H1 (cell line): ENCODE measurements around the gene COQ8A. TPM values are rescaled to one million over a fixed set of nuclear protein-coding genes. Genes with fewer than 3 reads are reported as not detected.

Experiments used
- CTCF ChIA-PET: fragments of 300-600 bp; sonication (Branson Sonifier 250); formaldehyde crosslinking; loops from one replicate; lab custom pipeline; 2021; ENCODE audit not compliant: partially characterized antibody; lab: Charles Lee
- POLR2A ChIA-PET: fragments of 300-600 bp; sonication (Branson Sonifier 250); formaldehyde crosslinking; loops from one replicate; lab custom pipeline; 2021; ENCODE audit warnings: inconsistent platforms; ENCODE audit not compliant: partially characterized antibody; lab: Charles Lee
- DNase-seq, 2 experiments: peaks; one replicate each; pipeline versions ENCODE4 v3.0.0 to v3.0.0-alpha.2; 2010 to 2022; ENCODE audit warnings: low spot score in 2 of 2, low read depth in 1 of 2, mixed read lengths in 1 of 2
- FAIRE-seq: peaks from 2 replicates; lab custom pipeline; 2011; peaks lifted over from hg19 to GRCh38; lab: Jason Lieb, UNC
- H2AFZ ChIP-seq: 2 replicates; pipeline ENCODE4 v1.8.1; 2012; ENCODE audit warnings: low read length, inconsistent platforms
- H2AK5ac ChIP-seq: 2 replicates; pipeline ENCODE4 v1.6.1; 2013; ENCODE audit warnings: low read depth, low read length
- H2BK120ac ChIP-seq: replicated peaks from 2 replicates; pipeline ENCODE3; 2013; ENCODE audit warnings: low read depth, low read length, inconsistent platforms
- H2BK12ac ChIP-seq: 2 replicates; pipeline ENCODE4 v1.6.1; 2013; ENCODE audit warnings: low read depth, low read length
- H2BK15ac ChIP-seq: 2 replicates; pipeline ENCODE4 v1.6.1; 2013; ENCODE audit warnings: low read length
- H2BK20ac ChIP-seq: 2 replicates; pipeline ENCODE4 v1.6.1; 2013; ENCODE audit warnings: low read length
- H2BK5ac ChIP-seq: 2 replicates; pipeline ENCODE4 v1.6.1; 2013; ENCODE audit warnings: low read depth, low read length
- H3K14ac ChIP-seq: 2 replicates; pipeline ENCODE4 v1.6.1; 2013; ENCODE audit warnings: inconsistent platforms; ENCODE audit not compliant: insufficient read length
- H3K18ac ChIP-seq: 2 replicates; pipeline ENCODE4 v1.6.1; 2013; ENCODE audit warnings: low read length; ENCODE audit errors: extremely low read depth
- H3K23ac ChIP-seq: 2 replicates; pipeline ENCODE4 v1.6.1; 2013; ENCODE audit warnings: inconsistent platforms; ENCODE audit not compliant: insufficient read length
- H3K23me2 ChIP-seq: 2 replicates; pipeline ENCODE4 v1.6.1; 2013; ENCODE audit warnings: low read depth, low read length
- H3K27ac ChIP-seq: 2 replicates; pipeline ENCODE4 v1.6.1; 2011; ENCODE audit warnings: low read depth, low read length, inconsistent platforms
- H3K27me3 ChIP-seq, 4 experiments: replicated peaks in 1 of 4; 1 replicate in 1 of 4; 2 replicates in 3 of 4; pipeline versions ENCODE4 v1.6.1 to v1.8.1; 2011 to 2013; ENCODE audit warnings: low read length in 3 of 4, mild to moderate bottlenecking in 3 of 4, inconsistent platforms in 2 of 4, mixed read lengths in 2 of 4, moderate library complexity in 1 of 4; ENCODE audit not compliant: control insufficient read depth in 3 of 4, insufficient read depth in 3 of 4; ENCODE audit errors: extremely low read depth in 1 of 4
- H3K36me3 ChIP-seq, 4 experiments: 2 replicates each; pipeline versions ENCODE4 v1.6.1 to v1.8.1; 2011 to 2013; ENCODE audit warnings: mild to moderate bottlenecking in 4 of 4, low read length in 3 of 4, moderate library complexity in 2 of 4, control low read depth in 1 of 4, inconsistent platforms in 1 of 4; ENCODE audit not compliant: insufficient read depth in 4 of 4, control insufficient read depth in 2 of 4
- H3K4ac ChIP-seq: replicated peaks from 2 replicates; pipeline ENCODE3; 2013; ENCODE audit warnings: low read length, low read depth, mixed read lengths, inconsistent platforms; ENCODE audit not compliant: insufficient read length
- H3K4me1 ChIP-seq, 4 experiments: replicated peaks in 1 of 4; 1 replicate in 1 of 4; 2 replicates in 3 of 4; pipeline versions ENCODE4 v1.6.1 to v1.8.1; 2011 to 2013; ENCODE audit warnings: low read length in 3 of 4, inconsistent platforms in 2 of 4, mixed read lengths in 1 of 4; ENCODE audit not compliant: insufficient read depth in 4 of 4, control insufficient read depth in 3 of 4
- H3K4me2 ChIP-seq, 2 experiments: 2 replicates each; pipeline versions ENCODE4 v1.6.1 to v1.8.1; 2011 to 2013; ENCODE audit warnings: low read depth in 2 of 2, low read length in 2 of 2, control low read depth in 1 of 2, inconsistent platforms in 1 of 2, mild to moderate bottlenecking in 1 of 2; ENCODE audit not compliant: insufficient read depth in 1 of 2
- H3K4me3 ChIP-seq, 4 experiments: fragments of 200-600, 300-600 bp in 1 of 4; sonication (generic), shearing (Covaris generic), sonication (Bioruptor Twin) in 1 of 4; 2 replicates each; pipeline versions ENCODE4 v1.5.1 to v1.8.1; 2011 to 2016; ENCODE audit warnings: low read length in 4 of 4, low read depth in 3 of 4, control low read depth in 2 of 4, inconsistent platforms in 2 of 4, mild to moderate bottlenecking in 2 of 4, mixed read lengths in 1 of 4, moderate library complexity in 1 of 4; ENCODE audit not compliant: insufficient read depth in 2 of 4; ENCODE audit errors: extremely low read depth in 1 of 4
- H3K56ac ChIP-seq: replicated peaks from 2 replicates; pipeline ENCODE3; 2013; ENCODE audit warnings: low read depth, mild to moderate bottlenecking, mixed read lengths, low read length, inconsistent platforms; ENCODE audit not compliant: insufficient read length
- H3K79me1 ChIP-seq: 2 replicates; pipeline ENCODE4 v1.6.1; 2013; ENCODE audit warnings: low read depth, low read length, control low read depth
- H3K79me2 ChIP-seq, 2 experiments: 2 replicates each; pipeline versions ENCODE4 v1.6.1 to v1.8.1; 2012 to 2013; ENCODE audit warnings: low read length in 2 of 2, mild to moderate bottlenecking in 2 of 2, inconsistent platforms in 1 of 2; ENCODE audit not compliant: insufficient read depth in 2 of 2, control insufficient read depth in 1 of 2
- H3K9ac ChIP-seq, 4 experiments: replicated peaks in 1 of 4; 1 replicate in 1 of 4; 2 replicates in 3 of 4; pipeline versions ENCODE4 v1.6.1 to v1.8.1; 2011 to 2013; ENCODE audit warnings: low read depth in 3 of 4, low read length in 3 of 4, control low read depth in 2 of 4, mild to moderate bottlenecking in 2 of 4, moderate library complexity in 2 of 4, inconsistent platforms in 1 of 4; ENCODE audit errors: extremely low read depth in 1 of 4
- H3K9me3 ChIP-seq, 2 experiments: 2 replicates each; pipeline versions ENCODE4 v1.6.1 to v1.8.1; 2012 to 2013; ENCODE audit warnings: mild to moderate bottlenecking in 2 of 2, moderate library complexity in 2 of 2, control low read depth in 1 of 2, inconsistent platforms in 1 of 2, low read depth in 1 of 2, low read length in 1 of 2, mixed read lengths in 1 of 2; ENCODE audit not compliant: insufficient read depth in 2 of 2
- H4K20me1 ChIP-seq, 2 experiments: replicated peaks in 1 of 2; 2 replicates each; pipeline versions ENCODE3 to v1.8.1; 2011 to 2013; ENCODE audit warnings: inconsistent platforms in 2 of 2, low read length in 2 of 2, mild to moderate bottlenecking in 1 of 2; ENCODE audit not compliant: insufficient read depth in 2 of 2, control insufficient read depth in 1 of 2
- H4K5ac ChIP-seq: 2 replicates; pipeline ENCODE4 v1.6.1; 2013; ENCODE audit warnings: low read length, low read depth, mixed read lengths, inconsistent platforms; ENCODE audit not compliant: insufficient read length
- H4K8ac ChIP-seq: 2 replicates; pipeline ENCODE4 v1.8.0; 2013; ENCODE audit warnings: mild to moderate bottlenecking, moderate library complexity, low read length, inconsistent platforms; ENCODE audit not compliant: insufficient read depth; ENCODE audit errors: extremely low read depth
- H4K91ac ChIP-seq: replicated peaks from 2 replicates; pipeline ENCODE3; 2013; ENCODE audit warnings: low read length, mixed read lengths, inconsistent platforms; ENCODE audit not compliant: insufficient read length
- ASH2L ChIP-seq: fragments of 200-600, 300-600 bp; sonication (generic); IDR thresholded peaks from one replicate; pipeline ENCODE4 v1.7.1; 2017; ENCODE audit warnings: low read length
- BACH1 ChIP-seq: IDR thresholded peaks from 2 replicates; pipeline ENCODE4 v1.6.1; 2012; ENCODE audit warnings: low read length, improper control_type of control experiment
- CBX5 ChIP-seq: fragments of 300-800, 300-1000 bp; sonication (generic); IDR thresholded peaks from 2 replicates; pipeline ENCODE4 v1.7.1; 2016; ENCODE audit warnings: antibody characterized with exemption, low read length, low read depth
- CEBPB ChIP-seq: IDR thresholded peaks from 2 replicates; pipeline ENCODE4 v1.6.1; 2012; ENCODE audit warnings: low read depth, low read length
- POU5F1 ChIP-seq: IDR thresholded peaks from 2 replicates; pipeline ENCODE4 v1.6.1; 2011; ENCODE audit warnings: low read depth, mild to moderate bottlenecking, low read length, moderate library complexity
- RAD21 ChIP-seq, 2 experiments: IDR thresholded peaks in 1 of 2; conservative IDR thresholded peaks in 1 of 2; 2 replicates each; pipeline ENCODE4 v1.6.1; 2011; ENCODE audit warnings: low read depth in 2 of 2, low read length in 2 of 2, improper control_type of control experiment in 1 of 2, inconsistent platforms in 1 of 2, mild to moderate bottlenecking in 1 of 2, moderate library complexity in 1 of 2
- RBBP5 ChIP-seq: IDR thresholded peaks from 2 replicates; pipeline ENCODE4 v1.7.1; 2012; ENCODE audit warnings: low read depth, mild to moderate bottlenecking, inconsistent platforms, low read length, moderate library complexity, borderline replicate concordance
- USF2 ChIP-seq: IDR thresholded peaks from 2 replicates; pipeline ENCODE4 v1.6.1; 2011; ENCODE audit warnings: low read length, improper control_type of control experiment
- WGBS, 2 experiments: shearing (Covaris generic) in 1 of 2; methylation state at CpG; one replicate each; pipeline versions ENCODE4 v1.1.6 to v1.1.7; 2013 to 2015; ENCODE audit warnings: low lambda C conversion rate in 2 of 2, mixed read lengths in 2 of 2, inconsistent platforms in 1 of 2, low coverage in 1 of 2, missing lambda C conversion rate in 1 of 2; ENCODE audit not compliant: insufficient replicate concordance in 2 of 2, insufficient coverage in 1 of 2, insufficient read length in 1 of 2; ENCODE audit errors: extremely low coverage in 1 of 2, missing lambda C conversion rate in 1 of 2; 5-methylcytosine and 5-hydroxymethylcytosine counted together
- polyA plus RNA-seq, 7 experiments: library from polyadenylated mRNA; depleted of rRNA in 3 of 7; stranded (reverse) in 5 of 7; unstranded in 2 of 7; fragments of >200 nt in 5 of 7; fragments of 200-250 nt in 2 of 7; gene quantifications; 1 replicate in 5 of 7; 2 replicates in 1 of 7; 4 replicates in 1 of 7; pipeline versions ENCODE4 v1.2.1 to v1.2.3, GENCODE V29; 2011 to 2013; ENCODE audit warnings: missing spikeins in 2 of 7, mixed read lengths in 2 of 7
- total RNA-seq: library from RNA; stranded (reverse); fragmentation: NEBNext Ultra II Directional; extraction: Animal tissue kit (Norgen Biotek cat#: 25700); gene quantifications from 2 replicates; pipeline ENCODE4 v1.2.1, GENCODE V29; 2021
- TF ChIP-seq, protein P1 (sequence below): IDR thresholded peaks from 2 replicates; pipeline ENCODE4 v1.6.1; 2012; ENCODE audit warnings: inconsistent platforms

COQ8A gene
- total and polyA plus RNA-seq, 2 of the 8 experiments (the other 6 are each of a cell fraction or from before 2014, with no cell fraction given), result 28.5 to 38.9 TPM

- 89% methylated on average over 28 of the region's 28 CpGs; no CpG with 5 or more reads in 1 of the 2 experiments for WGBS, 2 experiments
- Histone ChIP-seq H3K23me2 (peaks cover 8% of the 10 kb centered on the region; the same call in 1 of the 2 replicates), H2BK5ac (no peak overlapping the region; the same call in 1 of the 2 replicates), H3K23ac (no peak overlapping the region), H4K8ac (no peak overlapping the region; the same call in 1 of the 2 replicates), H3K4me1 (no peaks in the 10 kb centered on the region), H3K4me2 (no peak overlapping the region), H3K9me3 (0 out of 4 replicates have a peak, but pooled peaks cover 0 to 2% of the 10 kb centered on the region in 2 experiments), H3K27me3 (no peaks in the 10 kb centered on the region), H3K79me2 (peaks cover 5 to 24% of the 10 kb centered on the region in 2 experiments; a peak in 3 of 4 replicates), H2AFZ (no peak overlapping the region), H3K56ac (no peak overlapping the region), H3K9ac (no peak overlapping the region), H2BK12ac (no peak overlapping the region), H3K4ac (no peak overlapping the region), H2AK5ac (no peak overlapping the region), H3K79me1 (peaks cover 13% of the 10 kb centered on the region), H4K91ac (no peak overlapping the region), H3K4me3 (no peak overlapping the region), H4K5ac (no peak overlapping the region), H2BK15ac (no peak overlapping the region), H4K20me1 (peaks cover 0 to 2% of the 10 kb centered on the region in 2 experiments), H2BK120ac (no peak overlapping the region), H2BK20ac (no peak overlapping the region), H3K18ac (no peak overlapping the region), H3K27ac (no peak overlapping the region), H3K36me3 (no peaks in the 10 kb centered on the region; a peak in 2 of 8 replicates), H3K14ac (no peak overlapping the region)
- ChIA-PET CTCF (interaction anchor here (1.0 kb wide), 1 partner anchor 50 kb away, joined by 3 read pairs; no protein-coding TSS in a partner anchor), POLR2A (interaction anchor here (0.6 kb wide), 1 partner anchor 423 kb away, joined by 3 read pairs; no protein-coding TSS in a partner anchor)
- DNase-seq (no peak), FAIRE-seq (no peak)
- TF ChIP-seq CEBPB, result no peak
- no peak for TF ChIP-seq USF2
- TF ChIP-seq RAD21 (IDR thresholded peaks at IDR 0.05 in 1 of 2, conservative IDR thresholded peaks at IDR 0.05 in 1 of 2; ENCODE audit: low read depth in 2 of 2, low read length in 2 of 2), result no peak
- TF ChIP-seq BACH1, result no peak
- no peak for TF ChIP-seq POU5F1
- no peak for TF ChIP-seq RBBP5
- TF ChIP-seq, protein P1, sequence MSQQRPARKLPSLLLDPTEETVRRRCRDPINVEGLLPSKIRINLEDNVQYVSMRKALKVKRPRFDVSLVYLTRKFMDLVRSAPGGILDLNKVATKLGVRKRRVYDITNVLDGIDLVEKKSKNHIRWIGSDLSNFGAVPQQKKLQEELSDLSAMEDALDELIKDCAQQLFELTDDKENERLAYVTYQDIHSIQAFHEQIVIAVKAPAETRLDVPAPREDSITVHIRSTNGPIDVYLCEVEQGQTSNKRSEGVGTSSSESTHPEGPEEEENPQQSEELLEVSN, result no peak
- no peak for TF ChIP-seq ASH2L
- no peak for TF ChIP-seq CBX5
Observed at GRCh38 chr1:226962421-226963391, 22.6 kb downstream of the COQ8A start.
